RWPE1 (cell line): Measurements from ENCODE around the gene IGF2BP3.

Experiments
- CTCF ChIA-PET: fragments of 350-600 bp; sonication (Branson Sonifier 250); formaldehyde crosslinking; extraction: SDS; loops from one replicate; lab custom pipeline; 2021; lab: Yijun Ruan, JAX
- POLR2A ChIA-PET: fragments of 400-600 bp; formaldehyde crosslinking; extraction: SDS; loops from one replicate; lab custom pipeline; 2020; ENCODE audit warnings: antibody characterized with exemption; ENCODE audit not compliant: low non-redundant PET; lab: Yijun Ruan, JAX
- DNase-seq: peaks from one replicate; pipeline ENCODE4 v3.0.0; 2012; ENCODE audit warnings: low spot score
- H3K27ac ChIP-seq: fragments of 450-650 bp; 2 replicates; pipeline ENCODE4 v1.5.1; 2017
- CTCF ChIP-seq: fragments of 450-650 bp; conservative IDR thresholded peaks from 2 replicates; pipeline ENCODE4 v1.5.1; 2017; ENCODE audit warnings: low read depth, mild to moderate bottlenecking

Gene IGF2BP3

DNA sequence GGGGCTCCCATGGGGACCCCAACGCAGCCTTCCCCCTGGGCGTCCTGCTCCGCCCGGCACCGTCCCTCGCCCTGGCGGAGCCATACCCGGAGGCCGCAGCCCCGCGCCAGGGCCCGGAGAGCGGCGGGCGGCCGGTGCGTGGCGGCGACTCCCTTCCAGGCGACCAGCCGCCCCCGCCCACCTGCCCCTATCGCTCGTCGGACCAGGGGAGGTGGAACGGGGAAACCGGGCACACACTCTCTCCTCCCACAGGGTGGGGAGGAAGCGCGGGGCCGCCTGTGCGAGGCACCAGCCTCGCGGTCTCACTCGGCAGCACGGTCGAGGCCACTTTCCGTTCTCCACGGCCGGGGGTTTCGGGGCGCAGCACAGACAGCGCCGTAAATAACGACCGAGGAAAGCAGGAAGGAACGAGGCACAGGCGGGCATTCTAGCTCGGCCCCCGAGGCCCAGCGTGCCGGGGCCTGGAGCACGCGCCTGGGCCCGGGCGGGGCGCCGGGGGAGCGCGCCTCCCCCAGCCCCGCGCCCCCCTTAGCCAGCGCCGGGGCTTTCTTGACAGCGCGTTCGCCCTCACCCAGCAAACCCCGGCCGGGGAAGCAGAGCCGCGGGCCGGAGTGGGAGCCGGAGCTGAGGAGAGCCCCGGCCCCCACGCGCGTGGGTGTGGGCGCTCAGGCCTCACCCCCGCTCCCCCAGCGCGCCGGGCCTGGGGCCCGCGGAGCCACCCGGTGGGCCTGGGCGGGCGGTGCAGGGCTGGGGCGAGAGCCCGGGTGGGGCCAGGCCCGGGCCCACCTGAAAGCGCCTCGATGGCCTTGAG, 936 bp downstream of the IGF2BP3 start:
- CTCF ChIA-PET, result interaction anchor here (0.6 to 1.7 kb wide), 2 partner anchors 13 to 124 kb away, joined by 3 to 4 read pairs; no protein-coding TSS in a partner anchor
- TF ChIP-seq CTCF, result no peak
- POLR2A ChIA-PET, result no interaction called here
- H3K27ac ChIP-seq, result peak overlapping the region; percentile 98
- DNase-seq, result no peak

DNA sequence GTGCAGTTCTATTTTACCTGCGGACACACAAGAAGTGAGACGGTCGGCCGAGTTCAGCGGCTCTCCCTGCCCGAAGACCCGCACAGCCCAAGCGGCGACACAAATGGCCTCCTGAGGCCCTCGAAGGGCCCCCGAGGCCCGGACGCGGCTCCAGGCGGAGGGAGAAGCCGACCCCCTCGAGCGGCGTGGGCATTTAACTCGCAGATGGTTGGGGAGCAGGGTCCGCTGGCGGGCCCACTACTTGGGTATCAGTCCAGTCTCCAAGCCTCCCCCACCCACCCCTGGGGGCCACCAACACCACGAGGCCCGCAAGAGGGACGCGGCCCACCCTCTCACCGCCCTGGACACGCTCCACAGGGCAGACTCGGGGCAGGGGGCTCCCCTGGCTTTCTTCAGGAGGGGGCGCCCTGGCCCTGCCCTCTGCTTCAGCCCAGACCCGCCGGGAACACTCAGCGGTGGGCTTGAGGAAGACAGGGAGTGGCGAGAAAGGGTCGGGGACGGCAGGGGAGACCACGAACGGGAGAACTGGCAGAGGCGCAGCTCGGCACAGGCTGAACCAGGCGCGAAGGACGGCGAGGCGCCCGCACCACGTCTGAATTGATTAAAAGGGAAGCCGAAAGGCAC, 1.7 kb downstream of the IGF2BP3 start:
- DNase-seq, result no peak
- POLR2A ChIA-PET, result no interaction called here
- peak overlapping the region; percentile 98 for H3K27ac ChIP-seq
- no peak for TF ChIP-seq CTCF
- CTCF ChIA-PET, result interaction anchor here (0.6 to 1.7 kb wide), 2 partner anchors 12 to 123 kb away, joined by 3 to 4 read pairs; no protein-coding TSS in a partner anchor

GRCh38 chr7:23467806-23468525, 2.3 kb downstream of the IGF2BP3 start:
- DNase-seq, result no peak
- CTCF ChIA-PET, result interaction anchor here (0.7 to 1.7 kb wide), 3 partner anchors 11 to 227 kb away, joined by 3 to 4 read pairs (median 3); no protein-coding TSS in a partner anchor
- peak overlapping the region; percentile 98 for H3K27ac ChIP-seq
- no peak for TF ChIP-seq CTCF
- POLR2A ChIA-PET, result no interaction called here

DNA sequence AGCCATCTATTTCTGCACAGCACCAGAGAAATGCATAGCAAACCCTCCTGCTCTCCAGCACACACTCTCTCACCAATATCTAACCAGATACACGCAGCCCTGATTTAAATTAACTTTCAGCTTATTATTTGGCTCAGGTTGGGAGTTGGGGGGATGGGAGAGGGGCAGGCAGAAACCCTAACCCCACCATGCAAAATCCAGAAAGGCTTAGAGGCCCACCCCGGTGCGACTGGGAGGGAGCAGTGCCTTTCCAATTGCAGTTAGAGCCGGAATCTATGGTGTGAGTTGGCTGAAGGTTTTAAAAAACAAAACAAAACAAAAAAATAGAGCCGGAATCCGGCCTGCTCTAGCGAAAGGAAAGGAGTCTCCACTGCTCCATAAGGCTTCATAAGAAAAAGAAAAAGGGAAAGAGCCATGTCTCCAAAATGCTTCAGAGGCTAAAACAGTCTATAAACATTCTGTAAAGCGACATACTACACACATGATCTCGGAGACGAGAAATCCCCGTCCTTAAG, 2.9 kb downstream of the IGF2BP3 start:
- POLR2A ChIA-PET, result no interaction called here
- DNase-seq, result no peak
- TF ChIP-seq CTCF, result no peak
- CTCF ChIA-PET, result interaction anchor here (0.7 kb wide), 2 partner anchors 37 to 226 kb away, joined by 3 read pairs; no protein-coding TSS in a partner anchor
- peak overlapping the region; percentile 98 for H3K27ac ChIP-seq

GRCh38 chr7:23462846-23463245, 7.4 kb downstream of the IGF2BP3 start:
- DNase-seq, result no peak
- ChIA-PET POLR2A (no interaction called here), CTCF (interaction anchor here (0.6 to 3.0 kb wide), 5 partner anchors 33 to 1374 kb away, joined by 3 to 20 read pairs (median 6); no protein-coding TSS in a partner anchor)
- no peak for TF ChIP-seq CTCF
- H3K27ac ChIP-seq, result no peak overlapping the region

GRCh38 chr7:23458044-23458443, 12.2 kb downstream of the IGF2BP3 start:
- TF ChIP-seq CTCF, result no peak
- no peak for DNase-seq
- CTCF ChIA-PET, result interaction anchor here (0.6 kb wide), 1 partner anchor 73 kb away, joined by 3 read pairs; no protein-coding TSS in a partner anchor
- POLR2A ChIA-PET, result no interaction called here
- no peak overlapping the region for H3K27ac ChIP-seq
